Activated T-helper 1 cell treated with anti-CD3 and anti-CD28 coated beads, Interleukin-2, amount 50 U/mL, for 16 hours (primary cell): ENCODE data around the gene PLA2G3.
"Not testable (repeated sequence)": the region's sequence is repeated elsewhere in the genome, so short reads cannot be mapped to it uniquely, and the experiment has no call there.

Experiments used
- DNase-seq, 2 donors: peaks; one replicate each; pipeline ENCODE4 v3.0.0-alpha.2; 2020; ENCODE audit warnings: low read depth in 1 of 2, low spot score in 1 of 2

Gene PLA2G3

GRCh38 chr22:31100762-31101525, 39.4 kb downstream of the PLA2G3 start:
- no peak for DNase-seq

GRCh38 chr22:31099841-31100761, 40.2 kb downstream of the PLA2G3 start:
- no peak for DNase-seq

GRCh38 chr22:31099386-31099785, 40.9 kb downstream of the PLA2G3 start:
- no peak for DNase-seq

- no peak for DNase-seq
These were observed 41.6 kb downstream of the PLA2G3 start for GRCh38 chr22:31098632-31099110.

- no peak for DNase-seq
These were observed 42.2 kb downstream of the PLA2G3 start for GRCh38 chr22:31097941-31098631.

GRCh38 chr22:31097539-31097938, 42.8 kb downstream of the PLA2G3 start:
- DNase-seq, result not testable (repeated sequence)

GRCh38 chr22:31096657-31097279, 43.5 kb downstream of the PLA2G3 start:
- DNase-seq, result no peak

- DNase-seq, result no peak
These were observed 44.6 kb downstream of the PLA2G3 start for GRCh38 chr22:31095637-31096249.

GRCh38 chr22:31094741-31095140, 45.6 kb downstream of the PLA2G3 start:
- no peak for DNase-seq

- no peak for DNase-seq
These were observed 46.2 kb downstream of the PLA2G3 start for GRCh38 chr22:31094021-31094551.

- DNase-seq, result no peak
These were observed 47.0 kb downstream of the PLA2G3 start for GRCh38 chr22:31093086-31093850.

- no peak for DNase-seq
These were observed 48.1 kb downstream of the PLA2G3 start for GRCh38 chr22:31092161-31092560.

- DNase-seq, result no peak
These were observed 49.0 kb downstream of the PLA2G3 start for GRCh38 chr22:31091106-31091975.

GRCh38 chr22:31090217-31091085, 49.9 kb downstream of the PLA2G3 start:
- no peak for DNase-seq

- DNase-seq, result no peak
These were observed 50.9 kb downstream of the PLA2G3 start for GRCh38 chr22:31089160-31090100.

GRCh38 chr22:31088233-31088986, 51.9 kb downstream of the PLA2G3 start:
- DNase-seq, result no peak
